Activated T-cell treated with anti-CD3 and anti-CD28 coated beads, Interleukin-2, amount 50 U/mL, for 48 hours (primary cell): ENCODE measurements around the gene SULF2.
"Not testable (repeated sequence)": the region's sequence is repeated elsewhere in the genome, so short reads cannot be mapped to it uniquely, and the experiment has no call there.

Experiments
- DNase-seq, 2 experiments: peaks; one replicate each; pipeline ENCODE4 v3.0.0-alpha.2; 2020

The SULF2 gene

GRCh38 chr20:47804224-47804825 lies 19.0 kb upstream of the SULF2 start:
- not testable (repeated sequence) for DNase-seq

GRCh38 chr20:47802975-47803374 lies 17.7 kb upstream of the SULF2 start:
- DNase-seq = no peak

GRCh38 chr20:47802226-47802920 lies 17.1 kb upstream of the SULF2 start:
- DNase-seq = no peak

GRCh38 chr20:47801759-47802158 lies 16.5 kb upstream of the SULF2 start:
- no peak for DNase-seq

- DNase-seq = no peak
These were observed 15.8 kb upstream of the SULF2 start for GRCh38 chr20:47801079-47801478.

GRCh38 chr20:47800623-47801022 lies 15.3 kb upstream of the SULF2 start:
- no peak for DNase-seq

GRCh38 chr20:47799116-47799715 lies 13.9 kb upstream of the SULF2 start:
- no peak for DNase-seq

GRCh38 chr20:47796971-47797370 lies 11.7 kb upstream of the SULF2 start:
- DNase-seq = no peak

- no peak for DNase-seq
These were observed 10.1 kb upstream of the SULF2 start for GRCh38 chr20:47795214-47795907.

- not testable (repeated sequence) for DNase-seq
These were observed 9.0 kb upstream of the SULF2 start for GRCh38 chr20:47794264-47794663.

GRCh38 chr20:47792021-47792618 lies 6.8 kb upstream of the SULF2 start:
- DNase-seq = no peak

GRCh38 chr20:47791084-47791599 lies 5.9 kb upstream of the SULF2 start:
- no peak for DNase-seq

GRCh38 chr20:47790580-47790965 lies 5.3 kb upstream of the SULF2 start:
- no peak for DNase-seq

- no peak for DNase-seq
These were observed 4.7 kb upstream of the SULF2 start for GRCh38 chr20:47789764-47790579.

- DNase-seq = no peak
These were observed 3.9 kb upstream of the SULF2 start for GRCh38 chr20:47789081-47789763.

- no peak for DNase-seq
These were observed 3.4 kb upstream of the SULF2 start for GRCh38 chr20:47788741-47789080.

GRCh38 chr20:47786765-47787107 lies 1.5 kb upstream of the SULF2 start:
- DNase-seq = no peak

GRCh38 chr20:47785854-47786764 lies 828 bp upstream of the SULF2 start:
- peak; percentile 22 to 32 for DNase-seq

GRCh38 chr20:47784599-47785310 lies 526 bp downstream of the SULF2 start:
- DNase-seq = peak in 1 of 2 experiments; percentile 20
